ENCODE results near the gene PLCB1. TPM values are rescaled to one million over a fixed set of nuclear protein-coding genes. Genes with fewer than 3 reads are reported as not detected.
A peak's percentile ranks its signal among the peaks of the same experiment; 100 is the strongest.

The PLCB1 gene
- total RNA-seq, 1 experiment from 2014 or later, result 6.8 TPM

DNA sequence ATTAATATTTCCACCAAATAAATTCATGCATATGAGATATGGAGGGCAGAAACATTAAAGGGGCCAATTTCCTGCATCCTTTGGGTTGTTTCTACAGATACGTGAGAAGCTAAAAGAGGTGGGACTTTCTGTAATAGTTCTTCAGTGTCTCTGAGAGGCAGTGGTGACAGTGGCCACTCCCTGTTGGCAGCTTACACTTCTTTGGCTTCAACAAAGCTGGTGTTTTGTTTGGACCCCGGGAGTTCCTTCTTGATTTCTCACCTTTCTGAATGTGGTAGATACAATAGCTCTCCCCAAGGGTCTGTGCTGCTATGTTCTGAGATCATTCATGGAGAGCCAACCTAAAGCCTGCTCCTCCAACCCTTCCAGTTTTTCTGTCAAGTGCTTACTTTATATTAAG lies 7.8 kb downstream of the PLCB1 start:
- no TSS peak for BruUV-seq (replicated peaks)

DNA sequence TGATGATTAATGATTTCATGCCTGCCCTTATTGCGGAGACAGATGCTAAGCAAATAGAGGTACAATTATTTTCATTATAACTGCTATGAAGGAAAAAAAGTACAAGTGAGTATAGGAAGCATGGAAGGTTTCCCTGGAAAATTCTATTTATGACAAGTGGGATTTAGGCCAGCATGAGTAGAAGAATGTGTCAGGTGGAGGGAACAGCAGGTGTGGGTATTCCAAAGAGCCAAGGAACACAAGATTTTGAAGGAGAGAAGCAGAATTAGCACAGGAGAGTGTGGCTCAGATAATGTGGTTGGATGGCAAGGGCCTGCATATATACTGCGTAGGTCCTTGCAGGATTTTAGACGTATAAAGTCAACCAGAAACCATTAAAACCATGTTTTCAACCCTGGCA lies 11.4 kb downstream of the PLCB1 start:
- H3K4me1 ChIP-seq (ENCODE audit: insufficient read depth, low read length, poor library complexity, severe bottlenecking), result peaks cover 41% of the 10 kb centered on the region
- POLR2A ChIA-PET (ENCODE audit: low non-redundant PET), result no interaction called here
- no peak overlapping the region for H3K4me3 ChIP-seq (ENCODE audit: low read depth, low read length, poor library complexity, severe bottlenecking)
- no peak for DNase-seq (ENCODE audit: low spot score)
- no peaks in the 10 kb centered on the region for H3K27me3 ChIP-seq (replicated peaks; ENCODE audit: insufficient read depth, low read depth, low read length, poor library complexity)
- intact Hi-C loops (cut with micrococcal nuclease; ENCODE audit: unreplicated experiment), result no loop called here
- no peaks in the 10 kb centered on the region for H3K36me3 ChIP-seq (ENCODE audit: insufficient read depth, low read length, poor library complexity, severe bottlenecking)
- TF ChIP-seq EZH2 (IDR thresholded peaks at IDR 0.05; ENCODE audit: borderline replicate concordance, low read depth, low read length, poor library complexity, severe bottlenecking), result no peak
- TF ChIP-seq, protein P1, sequence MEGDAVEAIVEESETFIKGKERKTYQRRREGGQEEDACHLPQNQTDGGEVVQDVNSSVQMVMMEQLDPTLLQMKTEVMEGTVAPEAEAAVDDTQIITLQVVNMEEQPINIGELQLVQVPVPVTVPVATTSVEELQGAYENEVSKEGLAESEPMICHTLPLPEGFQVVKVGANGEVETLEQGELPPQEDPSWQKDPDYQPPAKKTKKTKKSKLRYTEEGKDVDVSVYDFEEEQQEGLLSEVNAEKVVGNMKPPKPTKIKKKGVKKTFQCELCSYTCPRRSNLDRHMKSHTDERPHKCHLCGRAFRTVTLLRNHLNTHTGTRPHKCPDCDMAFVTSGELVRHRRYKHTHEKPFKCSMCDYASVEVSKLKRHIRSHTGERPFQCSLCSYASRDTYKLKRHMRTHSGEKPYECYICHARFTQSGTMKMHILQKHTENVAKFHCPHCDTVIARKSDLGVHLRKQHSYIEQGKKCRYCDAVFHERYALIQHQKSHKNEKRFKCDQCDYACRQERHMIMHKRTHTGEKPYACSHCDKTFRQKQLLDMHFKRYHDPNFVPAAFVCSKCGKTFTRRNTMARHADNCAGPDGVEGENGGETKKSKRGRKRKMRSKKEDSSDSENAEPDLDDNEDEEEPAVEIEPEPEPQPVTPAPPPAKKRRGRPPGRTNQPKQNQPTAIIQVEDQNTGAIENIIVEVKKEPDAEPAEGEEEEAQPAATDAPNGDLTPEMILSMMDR (conservative IDR thresholded peaks at IDR 0.05; ENCODE audit: low read depth, low read length), result no peak
- CTCF ChIA-PET, result no interaction called here
- BruUV-seq (replicated peaks), result no TSS peak
- no peaks in the 10 kb centered on the region for H3K9me3 ChIP-seq (ENCODE audit: low read depth, low read length, poor library complexity, severe bottlenecking)
- peak overlapping the region; percentile 89 for H3K27ac ChIP-seq (ENCODE audit: low read depth, low read length, poor library complexity, severe bottlenecking)

More for the DNA sequence above, 7.8 kb downstream of the PLCB1 start:
- no peak overlapping the region for H3K27ac ChIP-seq (ENCODE audit: low read depth, low read length, poor library complexity, severe bottlenecking)
- DNase-seq (ENCODE audit: low spot score), result no peak
- intact Hi-C loops (cut with micrococcal nuclease; ENCODE audit: unreplicated experiment), result loop anchor here (10.0 kb wide), 1 partner anchor 385 kb away; no protein-coding TSS in a partner anchor
- ChIA-PET POLR2A (ENCODE audit: low non-redundant PET) (no interaction called here), CTCF (no interaction called here)
- H3K4me1 ChIP-seq (ENCODE audit: insufficient read depth, low read length, poor library complexity, severe bottlenecking), result peaks cover 23% of the 10 kb centered on the region
- no peaks in the 10 kb centered on the region for H3K27me3 ChIP-seq (replicated peaks; ENCODE audit: insufficient read depth, low read depth, low read length, poor library complexity)
- no peaks in the 10 kb centered on the region for H3K36me3 ChIP-seq (ENCODE audit: insufficient read depth, low read length, poor library complexity, severe bottlenecking)
- H3K4me3 ChIP-seq (ENCODE audit: low read depth, low read length, poor library complexity, severe bottlenecking), result no peak overlapping the region
- TF ChIP-seq, protein P1 (conservative IDR thresholded peaks at IDR 0.05; ENCODE audit: low read depth, low read length), result no peak
- no peak for TF ChIP-seq EZH2 (IDR thresholded peaks at IDR 0.05; ENCODE audit: borderline replicate concordance, low read depth, low read length, poor library complexity, severe bottlenecking)
- no peaks in the 10 kb centered on the region for H3K9me3 ChIP-seq (ENCODE audit: low read depth, low read length, poor library complexity, severe bottlenecking)

DNA sequence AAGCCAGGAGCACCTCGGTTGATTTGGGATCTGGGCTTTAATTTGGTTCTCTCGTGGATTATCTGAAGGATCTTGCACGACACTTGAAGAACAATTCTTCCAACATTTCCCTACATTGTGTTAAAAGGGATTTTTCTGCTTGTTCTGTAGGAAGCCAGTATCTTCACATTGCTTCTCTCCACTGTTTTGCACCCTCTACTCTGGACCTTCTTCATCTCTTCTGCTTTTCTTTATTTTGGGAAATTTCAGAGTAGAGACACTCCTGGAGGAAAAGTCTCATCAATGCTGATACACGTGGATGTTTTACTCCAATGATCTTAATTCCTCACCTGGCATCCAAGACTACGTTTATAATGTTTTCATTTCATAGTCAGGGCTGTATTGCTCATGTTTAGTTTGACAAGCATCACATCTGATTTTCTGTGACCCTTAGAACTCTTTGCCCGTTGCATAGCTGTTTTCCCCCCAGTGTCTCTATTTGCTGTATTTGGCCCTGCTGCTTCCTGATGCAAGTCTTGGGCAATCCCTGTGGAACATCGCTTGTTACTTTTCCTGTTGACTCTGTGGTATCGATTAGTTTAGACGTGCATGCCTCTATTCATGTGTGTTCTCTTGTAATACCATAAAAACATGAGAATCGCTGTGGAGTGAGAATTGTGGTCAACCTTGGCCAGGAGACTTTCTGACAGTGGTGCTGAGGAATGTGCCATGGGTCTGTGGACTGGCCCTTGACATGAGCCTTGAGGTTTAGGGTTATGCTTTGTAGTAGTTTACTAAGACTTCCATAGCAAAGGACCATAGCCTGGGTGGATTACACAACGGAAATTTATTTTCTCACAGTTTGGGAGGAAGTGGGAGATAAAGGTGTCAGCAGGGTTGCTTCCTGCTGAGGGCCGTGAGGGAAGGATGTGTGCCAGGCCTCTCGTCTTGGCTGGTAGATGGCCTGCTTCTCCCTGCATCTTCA lies 12.5 kb downstream of the PLCB1 start:
- intact Hi-C loops (cut with micrococcal nuclease; ENCODE audit: unreplicated experiment), result no loop called here
- Histone ChIP-seq H3K4me3 (ENCODE audit: low read depth, low read length, poor library complexity, severe bottlenecking) (peak overlapping the region; percentile 4), H3K36me3 (ENCODE audit: insufficient read depth, low read length, poor library complexity, severe bottlenecking) (no peaks in the 10 kb centered on the region), H3K4me1 (ENCODE audit: insufficient read depth, low read length, poor library complexity, severe bottlenecking) (peaks cover 45% of the 10 kb centered on the region), H3K27ac (ENCODE audit: low read depth, low read length, poor library complexity, severe bottlenecking) (peak overlapping the region; percentile 89), H3K27me3 (replicated peaks; ENCODE audit: insufficient read depth, low read depth, low read length, poor library complexity) (no peaks in the 10 kb centered on the region), H3K9me3 (ENCODE audit: low read depth, low read length, poor library complexity, severe bottlenecking) (no peaks in the 10 kb centered on the region)
- ChIA-PET POLR2A (ENCODE audit: low non-redundant PET) (no interaction called here), CTCF (no interaction called here)
- TF ChIP-seq, protein P1 (conservative IDR thresholded peaks at IDR 0.05; ENCODE audit: low read depth, low read length), result no peak
- no peak for TF ChIP-seq EZH2 (IDR thresholded peaks at IDR 0.05; ENCODE audit: borderline replicate concordance, low read depth, low read length, poor library complexity, severe bottlenecking)
- peak; percentile 94 for DNase-seq (ENCODE audit: low spot score)
- no TSS peak for BruUV-seq (replicated peaks)
